Glutamatergic neuron (in vitro differentiated cells): ENCODE measurements around the gene PKP3. TPM values are rescaled to one million over a fixed set of nuclear protein-coding genes. Genes with fewer than 3 reads are reported as not detected.

ENCODE experiments used
- DNase-seq: peaks from one replicate; pipeline ENCODE4 v3.0.0; 2022
- H3K27ac Mint-ChIP-seq: one replicate; pipeline ENCODE4 v1.8.0; 2020; ENCODE audit warnings: mild to moderate bottlenecking, mixed read lengths, inconsistent platforms; ENCODE audit not compliant: unreplicated experiment
- H3K27me3 Mint-ChIP-seq: one replicate; pipeline ENCODE4 v1.8.0; 2020; ENCODE audit warnings: mild to moderate bottlenecking, moderate library complexity, mixed read lengths, inconsistent platforms; ENCODE audit not compliant: unreplicated experiment
- H3K36me3 Mint-ChIP-seq: one replicate; pipeline ENCODE4 v1.8.0; 2020; ENCODE audit warnings: mild to moderate bottlenecking, mixed read lengths, inconsistent platforms; ENCODE audit not compliant: unreplicated experiment
- H3K4me1 Mint-ChIP-seq: one replicate; pipeline ENCODE4 v1.8.0; 2020; ENCODE audit warnings: mild to moderate bottlenecking, low read depth, mixed read lengths, inconsistent platforms; ENCODE audit not compliant: unreplicated experiment
- H3K4me3 Mint-ChIP-seq: one replicate; pipeline ENCODE4 v1.8.0; 2020; ENCODE audit warnings: mild to moderate bottlenecking, mixed read lengths, inconsistent platforms; ENCODE audit not compliant: unreplicated experiment
- H3K9me3 Mint-ChIP-seq: one replicate; pipeline ENCODE4 v1.8.0; 2020; ENCODE audit warnings: mild to moderate bottlenecking, moderate library complexity, mixed read lengths, inconsistent platforms; ENCODE audit not compliant: unreplicated experiment
- CTCF ChIP-seq: fragments of 200-600 bp; sonication (generic); IDR thresholded peaks from one replicate; pipeline ENCODE4 v1.5.0; 2021; ENCODE audit not compliant: partially characterized antibody, unreplicated experiment
- total RNA-seq: library from RNA; stranded (reverse); fragmentation: NEBNext Ultra II Directional; extraction: Animal tissue kit (Norgen Biotek cat#: 25700); gene quantifications from one replicate; pipeline ENCODE4 v1.2.1, GENCODE V29; 2021; ENCODE audit not compliant: unreplicated experiment

The PKP3 gene
- total RNA-seq, 1 donor from 2014 or later = not detected

GRCh38 chr11:350723-351255 lies 43.2 kb upstream of the PKP3 start:
- Mint-ChIP-seq H3K36me3 (no peaks in the 10 kb centered on the region), H3K27ac (no peak overlapping the region), H3K9me3 (peaks cover 6% of the 10 kb centered on the region), H3K4me3 (no peak overlapping the region), H3K27me3 (peaks cover 3% of the 10 kb centered on the region), H3K4me1 (no peaks in the 10 kb centered on the region)
- no peak for TF ChIP-seq CTCF
- DNase-seq = no peak

- Mint-ChIP-seq H3K27ac (no peak overlapping the region), H3K36me3 (no peaks in the 10 kb centered on the region), H3K27me3 (peaks cover 3% of the 10 kb centered on the region), H3K4me1 (no peaks in the 10 kb centered on the region), H3K4me3 (no peak overlapping the region), H3K9me3 (peaks cover 6% of the 10 kb centered on the region)
- DNase-seq = no peak
- TF ChIP-seq CTCF = no peak
Measured at GRCh38 chr11:351411-351810, 42.6 kb upstream of the PKP3 start.

- H3K27me3 Mint-ChIP-seq = peaks cover 3% of the 10 kb centered on the region
- no peaks in the 10 kb centered on the region for H3K36me3 Mint-ChIP-seq
- H3K9me3 Mint-ChIP-seq = peaks cover 6% of the 10 kb centered on the region
- DNase-seq = no peak
- no peak overlapping the region for H3K4me3 Mint-ChIP-seq
- H3K4me1 Mint-ChIP-seq = no peaks in the 10 kb centered on the region
- no peak overlapping the region for H3K27ac Mint-ChIP-seq
- no peak for TF ChIP-seq CTCF
Measured at GRCh38 chr11:352456-353031, 41.5 kb upstream of the PKP3 start.

- H3K36me3 Mint-ChIP-seq = no peaks in the 10 kb centered on the region
- peaks cover 3% of the 10 kb centered on the region for H3K27me3 Mint-ChIP-seq
- no peak overlapping the region for H3K27ac Mint-ChIP-seq
- no peak for DNase-seq
- no peaks in the 10 kb centered on the region for H3K4me1 Mint-ChIP-seq
- peak overlapping the region; percentile 25 for H3K4me3 Mint-ChIP-seq
- peaks cover 6% of the 10 kb centered on the region for H3K9me3 Mint-ChIP-seq
- TF ChIP-seq CTCF = no peak
Measured at GRCh38 chr11:353179-353873, 40.7 kb upstream of the PKP3 start.
